Keratinocyte (primary cell): ENCODE results near the gene LYZL1. TPM values are rescaled to one million over a fixed set of nuclear protein-coding genes. Genes with fewer than 3 reads are reported as not detected.

Experiments
- DNase-seq: peaks from one replicate; pipeline ENCODE4 v3.0.0-alpha.2; 2011; ENCODE audit warnings: low read depth, missing footprints, low spot score
- FAIRE-seq: peaks from 2 replicates; lab custom pipeline; 2011; peaks lifted over from hg19 to GRCh38; lab: Jason Lieb, UNC
- H2AFZ ChIP-seq: 2 replicates; pipeline ENCODE4 v1.6.0; 2012; ENCODE audit warnings: low read length, control low read depth, inconsistent platforms; ENCODE audit not compliant: control insufficient read depth
- H3K27ac ChIP-seq: 2 replicates; pipeline ENCODE4 v1.5.1; 2011; ENCODE audit warnings: low read length; ENCODE audit not compliant: control insufficient read depth, insufficient read depth
- H3K27me3 ChIP-seq: 3 replicates; pipeline ENCODE4 v1.6.0; 2011; ENCODE audit warnings: low read length; ENCODE audit not compliant: control insufficient read depth, insufficient read depth; ENCODE audit errors: extremely low read depth
- H3K36me3 ChIP-seq, 2 experiments: 2 replicates in 1 of 2; 3 replicates in 1 of 2; pipeline ENCODE4 v1.5.1; 2011; ENCODE audit warnings: low read length in 2 of 2, mild to moderate bottlenecking in 1 of 2; ENCODE audit not compliant: control insufficient read depth in 2 of 2, insufficient read depth in 2 of 2; ENCODE audit errors: extremely low read depth in 1 of 2
- H3K4me1 ChIP-seq: 3 replicates; pipeline ENCODE4 v1.5.1; 2011; ENCODE audit warnings: low read length; ENCODE audit not compliant: control insufficient read depth, insufficient read depth; ENCODE audit errors: extremely low read depth
- H3K4me2 ChIP-seq: 3 replicates; pipeline ENCODE4 v1.6.0; 2011; ENCODE audit warnings: low read depth, low read length; ENCODE audit not compliant: control insufficient read depth, insufficient read depth; ENCODE audit errors: extremely low read depth
- H3K4me3 ChIP-seq, 3 experiments: fragments of 200-600 bp in 1 of 3; sonication (generic) in 1 of 3; 2 replicates in 2 of 3; 3 replicates in 1 of 3; pipeline ENCODE4 v1.5.1; 2011 to 2016; ENCODE audit warnings: low read length in 3 of 3, mild to moderate bottlenecking in 3 of 3, control low read depth in 2 of 3, inconsistent platforms in 1 of 3, low read depth in 1 of 3, mixed read lengths in 1 of 3, mixed run types in 1 of 3, moderate library complexity in 1 of 3; ENCODE audit not compliant: control insufficient read depth in 2 of 3, insufficient read depth in 2 of 3; ENCODE audit errors: extremely low read depth in 1 of 3
- H3K79me2 ChIP-seq: 2 replicates; pipeline ENCODE4 v1.6.0; 2012; ENCODE audit warnings: low read length; ENCODE audit not compliant: control insufficient read depth, insufficient read depth
- H3K9ac ChIP-seq: 3 replicates; pipeline ENCODE4 v1.6.0; 2011; ENCODE audit warnings: low read length; ENCODE audit not compliant: control insufficient read depth, insufficient read depth; ENCODE audit errors: extremely low read depth
- H3K9me1 ChIP-seq: 3 replicates; pipeline ENCODE4 v1.6.0; 2011; ENCODE audit warnings: low read length; ENCODE audit not compliant: control insufficient read depth, insufficient read depth; ENCODE audit errors: extremely low read depth
- H3K9me3 ChIP-seq: 2 replicates; pipeline ENCODE4 v1.5.1; 2012; ENCODE audit warnings: low read depth, low read length; ENCODE audit not compliant: control insufficient read depth
- H4K20me1 ChIP-seq: 3 replicates; pipeline ENCODE4 v1.6.0; 2011; ENCODE audit warnings: low read length; ENCODE audit not compliant: control insufficient read depth, insufficient read depth; ENCODE audit errors: extremely low read depth
- EZH2 ChIP-seq: IDR thresholded peaks from one replicate; pipeline ENCODE4 v1.6.1; 2012; ENCODE audit warnings: inconsistent platforms, mild to moderate bottlenecking, low read length, moderate library complexity
- dilution Hi-C: fragments of 300-500 bp; cut with MboI; formaldehyde crosslinking; loops from one replicate; pipeline ENCODE4 v1.7.0; 2020; ENCODE audit warnings: low sequenced_read_pairs; ENCODE audit not compliant: extremely low pct_ligation_motif_present
- polyA plus RNA-seq, 5 experiments: library from polyadenylated mRNA; depleted of rRNA in 3 of 5; stranded (reverse) in 3 of 5; stranded (forward) in 1 of 5; unstranded in 1 of 5; fragments of >200 nt; gene quantifications; 1 replicate in 1 of 5; 2 replicates in 3 of 5; 3 replicates in 1 of 5; pipeline versions ENCODE4 v1.2.1 to v1.2.3, GENCODE V29; 2011 to 2012; ENCODE audit warnings: missing spikeins in 2 of 5, low read depth in 1 of 5, low replicate concordance in 1 of 5
- TF ChIP-seq, protein P1 (sequence below), 3 experiments: IDR thresholded peaks in 1 of 3; conservative IDR thresholded peaks in 1 of 3; optimal IDR thresholded peaks in 1 of 3; 2 replicates in 2 of 3; 3 replicates in 1 of 3; pipeline versions ENCODE3 to v1.5.1; 2011; ENCODE audit warnings: low read length in 3 of 3, mild to moderate bottlenecking in 3 of 3, moderate library complexity in 2 of 3, control low read depth in 1 of 3, inconsistent platforms in 1 of 3; ENCODE audit not compliant: insufficient read depth in 2 of 3; ENCODE audit errors: extremely low read depth in 1 of 3

Gene LYZL1
- polyA plus RNA-seq, 1 donor (not counting 4 experiments of a cell fraction or from before 2014, with no cell fraction given), result not detected

GRCh38 chr10:29346296-29347001 lies 57.6 kb downstream of the LYZL1 start:
- Histone ChIP-seq H3K9me3 (no peaks in the 10 kb centered on the region), H3K9ac (no peak overlapping the region), H3K4me3 (no peak overlapping the region), H4K20me1 (no peaks in the 10 kb centered on the region), H3K9me1 (no peaks in the 10 kb centered on the region), H3K27me3 (peaks cover 2% of the 10 kb centered on the region), H3K4me1 (no peaks in the 10 kb centered on the region), H3K36me3 (no peaks in the 10 kb centered on the region), H3K79me2 (no peaks in the 10 kb centered on the region), H3K27ac (no peak overlapping the region), H2AFZ (no peak overlapping the region), H3K4me2 (no peak overlapping the region)
- dilution Hi-C loops, result no loop called here
- no peak for FAIRE-seq
- TF ChIP-seq EZH2, result no peak
- TF ChIP-seq, protein P1, sequence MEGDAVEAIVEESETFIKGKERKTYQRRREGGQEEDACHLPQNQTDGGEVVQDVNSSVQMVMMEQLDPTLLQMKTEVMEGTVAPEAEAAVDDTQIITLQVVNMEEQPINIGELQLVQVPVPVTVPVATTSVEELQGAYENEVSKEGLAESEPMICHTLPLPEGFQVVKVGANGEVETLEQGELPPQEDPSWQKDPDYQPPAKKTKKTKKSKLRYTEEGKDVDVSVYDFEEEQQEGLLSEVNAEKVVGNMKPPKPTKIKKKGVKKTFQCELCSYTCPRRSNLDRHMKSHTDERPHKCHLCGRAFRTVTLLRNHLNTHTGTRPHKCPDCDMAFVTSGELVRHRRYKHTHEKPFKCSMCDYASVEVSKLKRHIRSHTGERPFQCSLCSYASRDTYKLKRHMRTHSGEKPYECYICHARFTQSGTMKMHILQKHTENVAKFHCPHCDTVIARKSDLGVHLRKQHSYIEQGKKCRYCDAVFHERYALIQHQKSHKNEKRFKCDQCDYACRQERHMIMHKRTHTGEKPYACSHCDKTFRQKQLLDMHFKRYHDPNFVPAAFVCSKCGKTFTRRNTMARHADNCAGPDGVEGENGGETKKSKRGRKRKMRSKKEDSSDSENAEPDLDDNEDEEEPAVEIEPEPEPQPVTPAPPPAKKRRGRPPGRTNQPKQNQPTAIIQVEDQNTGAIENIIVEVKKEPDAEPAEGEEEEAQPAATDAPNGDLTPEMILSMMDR (optimal IDR thresholded peaks at IDR 0.05 in 1 of 3, IDR thresholded peaks at IDR 0.05 in 1 of 3, conservative IDR thresholded peaks at IDR 0.05 in 1 of 3; ENCODE audit: extremely low read depth in 1 of 3, insufficient read depth in 2 of 3, low read length in 3 of 3), result no peak
- no peak for DNase-seq

DNA sequence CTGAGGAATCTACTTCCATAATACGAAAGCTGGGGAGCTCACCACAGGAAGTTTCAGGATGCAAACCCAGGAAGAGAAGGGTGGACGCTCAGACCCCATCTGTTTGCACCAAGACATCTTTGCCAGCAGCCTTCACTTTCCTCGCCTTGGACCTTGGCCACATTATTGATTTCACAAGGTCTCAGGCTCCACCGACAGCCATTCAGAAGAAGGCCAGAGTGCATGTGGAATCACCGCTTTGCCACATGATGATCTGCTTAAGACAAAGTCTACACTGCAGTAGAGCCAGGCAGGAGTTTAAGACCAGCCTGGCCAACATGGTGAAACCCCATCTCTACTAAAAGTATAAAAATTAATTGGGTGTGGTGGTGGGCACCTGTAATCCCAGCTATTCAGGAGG lies 60.0 kb downstream of the LYZL1 start:
- Histone ChIP-seq H3K9me3 (no peaks in the 10 kb centered on the region), H3K9ac (no peak overlapping the region), H2AFZ (no peak overlapping the region), H3K27ac (no peak overlapping the region), H3K27me3 (peaks cover 2% of the 10 kb centered on the region), H4K20me1 (no peaks in the 10 kb centered on the region), H3K4me1 (no peaks in the 10 kb centered on the region), H3K4me3 (no peak overlapping the region), H3K4me2 (no peak overlapping the region), H3K9me1 (no peaks in the 10 kb centered on the region), H3K36me3 (no peaks in the 10 kb centered on the region), H3K79me2 (no peaks in the 10 kb centered on the region)
- DNase-seq (no peak), FAIRE-seq (no peak)
- TF ChIP-seq, protein P1 (optimal IDR thresholded peaks at IDR 0.05 in 1 of 3, IDR thresholded peaks at IDR 0.05 in 1 of 3, conservative IDR thresholded peaks at IDR 0.05 in 1 of 3; ENCODE audit: extremely low read depth in 1 of 3, insufficient read depth in 2 of 3, low read length in 3 of 3), result no peak
- TF ChIP-seq EZH2, result no peak
- dilution Hi-C loops, result no loop called here
